ENCODE results near the gene NINJ2.

DNA sequence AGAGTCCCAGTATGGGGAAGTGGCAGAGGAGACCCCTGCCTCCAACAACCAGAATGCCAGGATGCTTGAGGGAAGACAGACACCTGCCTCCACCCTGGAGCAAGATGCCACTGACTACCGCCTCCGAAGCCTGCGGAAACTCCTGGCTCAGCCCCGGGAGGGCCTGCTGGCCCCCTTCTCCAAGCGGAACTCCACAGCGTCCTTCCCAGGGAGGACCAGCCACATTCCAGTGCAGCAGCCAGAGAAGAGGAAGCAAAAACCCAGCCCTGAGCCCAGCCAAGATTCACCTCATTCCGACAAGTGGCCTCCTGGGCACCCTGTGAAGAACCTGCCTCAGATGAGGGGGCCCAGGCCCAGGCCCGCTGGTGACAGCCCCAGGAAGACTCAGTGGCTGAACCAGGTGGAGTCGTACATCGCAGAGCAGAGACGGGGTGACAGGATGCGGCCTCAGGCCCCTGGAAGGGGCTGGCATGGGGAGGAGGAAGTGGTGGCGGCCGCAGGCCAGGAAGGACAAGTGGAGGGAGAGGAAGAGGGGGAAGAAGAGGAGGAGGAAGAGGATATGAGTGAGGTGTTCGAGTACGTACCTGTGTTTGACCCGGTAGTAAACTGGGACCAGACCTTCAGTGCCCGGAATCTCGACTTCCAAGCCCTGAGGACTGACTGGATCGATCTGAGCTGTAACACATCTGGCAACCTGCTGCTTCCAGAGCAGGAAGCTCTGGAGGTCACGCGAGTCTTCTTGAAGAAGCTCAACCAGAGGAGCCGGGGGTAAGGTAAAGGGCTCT lies 109.8 kb downstream of the NINJ2 start:
- TF ChIP-seq, protein P1, sequence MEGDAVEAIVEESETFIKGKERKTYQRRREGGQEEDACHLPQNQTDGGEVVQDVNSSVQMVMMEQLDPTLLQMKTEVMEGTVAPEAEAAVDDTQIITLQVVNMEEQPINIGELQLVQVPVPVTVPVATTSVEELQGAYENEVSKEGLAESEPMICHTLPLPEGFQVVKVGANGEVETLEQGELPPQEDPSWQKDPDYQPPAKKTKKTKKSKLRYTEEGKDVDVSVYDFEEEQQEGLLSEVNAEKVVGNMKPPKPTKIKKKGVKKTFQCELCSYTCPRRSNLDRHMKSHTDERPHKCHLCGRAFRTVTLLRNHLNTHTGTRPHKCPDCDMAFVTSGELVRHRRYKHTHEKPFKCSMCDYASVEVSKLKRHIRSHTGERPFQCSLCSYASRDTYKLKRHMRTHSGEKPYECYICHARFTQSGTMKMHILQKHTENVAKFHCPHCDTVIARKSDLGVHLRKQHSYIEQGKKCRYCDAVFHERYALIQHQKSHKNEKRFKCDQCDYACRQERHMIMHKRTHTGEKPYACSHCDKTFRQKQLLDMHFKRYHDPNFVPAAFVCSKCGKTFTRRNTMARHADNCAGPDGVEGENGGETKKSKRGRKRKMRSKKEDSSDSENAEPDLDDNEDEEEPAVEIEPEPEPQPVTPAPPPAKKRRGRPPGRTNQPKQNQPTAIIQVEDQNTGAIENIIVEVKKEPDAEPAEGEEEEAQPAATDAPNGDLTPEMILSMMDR (IDR thresholded peaks at IDR 0.05), result no peak
- no peak for TF ChIP-seq POLR2A (IDR thresholded peaks at IDR 0.05)
